NCI-H2107 treated with DMSO at 0.1 percent for 48 hours (cell line): ENCODE data around the gene BCLAF1.

Source experiments
- DNase-seq: peaks from one replicate; lab custom pipeline; 2025; ENCODE audit not compliant: unreplicated experiment; lab: John Stamatoyannopoulos, UW

The BCLAF1 gene

DNA sequence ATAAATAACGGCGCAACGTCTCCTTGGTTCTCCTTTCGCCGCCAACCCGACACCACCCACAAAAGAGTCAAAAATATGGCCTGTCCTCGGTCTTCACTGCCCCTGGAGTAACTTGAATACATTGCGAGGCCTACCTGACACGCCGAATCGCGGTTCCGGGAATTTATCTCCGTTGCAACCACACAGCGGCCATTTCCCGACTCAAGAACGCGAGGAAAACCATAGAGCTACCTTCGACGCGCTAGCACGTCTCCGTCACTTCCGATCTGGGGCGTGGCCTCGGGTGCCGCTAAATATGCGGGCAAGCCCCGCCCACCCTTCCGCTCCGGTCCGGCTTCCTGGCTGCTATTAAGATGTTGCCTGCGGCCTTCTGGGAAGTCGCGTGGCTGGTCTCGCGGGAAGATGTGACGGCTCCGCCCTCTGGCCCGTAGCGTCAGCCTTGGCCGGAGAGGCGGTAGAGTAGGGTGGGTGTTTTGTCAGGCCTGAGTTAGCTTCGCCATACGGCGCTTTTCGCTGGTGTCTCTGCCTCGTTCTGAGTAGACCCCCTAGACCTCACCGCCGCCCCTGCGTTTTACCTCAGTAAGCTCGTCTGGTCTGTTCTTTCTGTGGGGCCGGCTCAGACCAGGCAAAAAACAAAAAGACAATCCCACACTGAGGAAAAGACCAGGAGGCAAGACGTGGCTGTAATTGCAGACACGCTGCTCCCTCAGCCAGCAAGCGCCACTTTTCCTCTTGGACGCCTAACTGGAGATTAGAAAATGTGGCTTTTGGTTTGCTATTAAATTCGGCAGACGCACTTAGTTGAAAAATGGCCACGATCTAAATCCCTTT lies at the start of gene BCLAF1:
Gene BCLAF1, minus strand, starts transcription at position 268 of the 831 bp plus-strand sequence. CDS start 9,980 bp downstream, outside the sequence.
- peak; percentile 97 for DNase-seq

GRCh38 chr6:136338486-136338885 lies 48.8 kb upstream of the BCLAF1 start:
- DNase-seq = no peak

DNA sequence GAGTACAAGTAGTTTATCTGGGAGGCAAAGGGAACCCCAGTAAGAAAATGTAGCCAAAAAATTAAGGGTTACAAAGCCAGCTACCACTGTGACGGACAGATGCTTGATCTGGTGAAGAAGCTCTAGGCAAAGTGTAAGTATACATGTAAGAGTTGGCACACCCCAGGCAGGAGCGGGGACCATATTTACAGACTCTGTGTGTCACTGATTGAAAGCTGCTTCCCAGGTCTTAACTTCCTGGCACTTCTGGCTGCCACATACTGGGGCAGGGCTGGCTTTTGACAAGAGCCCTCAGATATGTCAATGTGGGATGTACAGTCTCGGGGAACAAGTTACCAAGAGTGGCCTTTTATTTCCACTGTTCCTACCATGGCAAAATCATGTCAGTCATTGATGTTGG lies 48.0 kb upstream of the BCLAF1 start:
- no peak for DNase-seq

- no peak for DNase-seq
Measured at GRCh38 chr6:136337121-136337520, 47.5 kb upstream of the BCLAF1 start.

DNA sequence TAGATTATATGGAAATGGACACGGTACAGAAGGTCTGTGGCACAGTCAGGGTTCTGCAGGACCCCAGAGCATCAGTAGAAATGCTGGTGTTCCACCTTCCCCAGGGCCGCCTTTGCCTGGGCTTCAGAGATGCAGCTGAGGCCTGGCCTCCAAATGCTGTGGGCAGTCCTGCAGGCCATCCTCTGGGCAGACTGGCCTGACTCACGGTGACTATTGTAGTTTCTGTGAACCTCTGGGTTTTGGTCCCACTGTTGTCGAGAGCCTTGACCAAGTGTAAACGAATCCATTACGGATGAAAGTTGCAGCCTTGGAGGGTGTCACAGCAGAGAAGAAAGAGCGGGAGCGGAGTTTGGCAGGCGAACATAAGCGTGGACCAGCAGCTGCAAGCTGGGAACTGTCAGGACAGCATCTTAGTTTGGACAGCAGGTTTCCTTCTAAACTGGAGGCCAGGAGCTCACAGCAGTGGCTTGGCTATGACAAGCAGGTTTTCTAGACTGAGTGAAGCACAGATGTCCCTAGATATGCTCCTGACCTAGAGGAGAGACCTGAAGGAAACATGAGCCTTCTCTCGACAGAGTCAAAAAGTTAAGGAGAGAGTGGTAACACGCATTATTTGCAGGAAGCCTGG lies 46.2 kb upstream of the BCLAF1 start:
- no peak for DNase-seq

DNA sequence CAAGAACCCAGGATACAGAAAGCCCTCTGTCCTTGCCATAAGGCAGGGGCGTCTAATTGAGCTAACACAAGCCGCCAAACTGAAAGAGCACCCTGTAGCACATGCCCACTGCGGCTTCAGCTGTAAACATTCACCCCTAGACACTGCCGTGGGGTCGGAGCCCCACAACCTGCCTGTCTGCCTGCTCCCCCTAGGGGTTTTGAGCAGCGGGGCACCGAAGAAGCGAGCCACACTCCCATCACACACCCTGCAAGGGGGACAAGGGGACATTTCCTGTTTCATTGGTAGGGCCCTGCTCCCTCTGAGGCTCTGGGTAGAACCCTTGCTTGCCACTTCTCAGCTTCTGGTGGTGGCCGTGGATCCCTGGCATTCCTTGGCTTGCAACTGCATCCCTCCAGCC lies 45.2 kb upstream of the BCLAF1 start:
- DNase-seq = no peak

GRCh38 chr6:136334465-136334846 lies 44.8 kb upstream of the BCLAF1 start:
- DNase-seq = no peak

DNA sequence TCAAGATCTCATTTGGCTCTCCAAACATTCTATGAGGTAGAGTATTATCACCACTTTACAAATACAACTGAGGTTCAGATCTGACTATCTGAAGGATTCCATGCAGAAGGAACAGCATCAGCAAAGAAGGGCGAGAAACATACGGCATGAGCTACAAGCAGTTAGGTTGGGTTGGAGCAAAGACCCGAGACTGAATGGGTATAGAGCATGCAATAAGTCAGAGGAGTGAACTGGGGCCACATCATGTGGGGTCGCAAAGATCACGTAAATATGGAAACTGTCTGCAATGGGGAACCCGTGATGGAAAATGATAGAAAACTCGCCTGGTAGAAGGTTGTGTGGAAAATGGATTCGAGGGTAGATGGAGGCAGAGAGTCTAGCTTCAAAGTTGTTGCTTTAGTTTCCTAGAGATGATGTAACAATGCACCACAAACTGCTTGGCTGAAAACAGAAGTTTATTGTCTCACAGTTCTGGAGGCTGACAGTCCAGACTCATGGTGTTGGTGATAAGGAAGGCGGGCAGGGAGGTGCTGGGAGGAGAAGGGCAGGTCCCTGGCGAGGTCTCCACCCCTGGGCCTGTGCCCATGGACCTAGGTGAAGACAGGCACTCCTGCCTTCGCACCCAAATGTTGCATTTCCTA lies 44.3 kb upstream of the BCLAF1 start:
- no peak for DNase-seq

- no peak for DNase-seq
Measured at GRCh38 chr6:136331461-136331860, 41.8 kb upstream of the BCLAF1 start.

GRCh38 chr6:136330634-136331033 lies 41.0 kb upstream of the BCLAF1 start:
- no peak for DNase-seq

- DNase-seq = peak; percentile 52
Measured at GRCh38 chr6:136326038-136326553, 36.5 kb upstream of the BCLAF1 start.

DNA sequence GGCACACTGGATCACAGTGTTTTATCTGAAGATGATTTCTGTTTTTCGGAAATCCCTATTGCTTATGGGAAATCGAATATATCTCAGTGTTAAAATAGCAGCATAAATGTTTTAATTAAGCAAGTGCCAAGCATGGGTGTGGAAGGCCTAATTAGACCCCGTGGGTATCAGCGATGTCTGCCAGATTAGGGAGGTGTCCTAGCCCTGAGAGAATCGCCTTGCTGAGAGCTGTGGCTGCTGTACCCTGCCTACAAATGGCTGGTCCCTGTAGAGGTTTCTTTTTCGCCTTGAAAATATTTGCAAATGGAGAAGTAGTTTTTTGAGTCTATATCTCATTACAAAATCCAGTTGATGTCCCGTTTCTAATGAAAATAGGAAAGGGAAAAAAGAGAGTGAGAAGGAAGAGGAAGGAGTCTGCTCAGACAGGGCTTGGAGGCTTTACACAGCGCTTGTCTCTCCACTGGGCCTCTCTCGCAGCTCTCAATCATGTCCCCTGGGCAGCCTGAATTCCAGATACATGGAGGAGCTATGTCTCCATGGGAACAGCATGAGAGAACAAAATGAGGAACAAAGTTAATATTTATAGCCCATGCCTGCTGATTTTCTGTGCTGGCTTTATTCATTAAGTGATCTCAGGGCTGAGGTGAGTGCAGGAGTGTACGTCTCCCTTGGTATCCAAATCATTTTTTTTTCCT lies 35.2 kb upstream of the BCLAF1 start:
- DNase-seq = no peak

- no peak for DNase-seq
Measured at GRCh38 chr6:136323431-136324112, 33.9 kb upstream of the BCLAF1 start.

- no peak for DNase-seq
Measured at GRCh38 chr6:136319732-136320131, 30.1 kb upstream of the BCLAF1 start.

DNA sequence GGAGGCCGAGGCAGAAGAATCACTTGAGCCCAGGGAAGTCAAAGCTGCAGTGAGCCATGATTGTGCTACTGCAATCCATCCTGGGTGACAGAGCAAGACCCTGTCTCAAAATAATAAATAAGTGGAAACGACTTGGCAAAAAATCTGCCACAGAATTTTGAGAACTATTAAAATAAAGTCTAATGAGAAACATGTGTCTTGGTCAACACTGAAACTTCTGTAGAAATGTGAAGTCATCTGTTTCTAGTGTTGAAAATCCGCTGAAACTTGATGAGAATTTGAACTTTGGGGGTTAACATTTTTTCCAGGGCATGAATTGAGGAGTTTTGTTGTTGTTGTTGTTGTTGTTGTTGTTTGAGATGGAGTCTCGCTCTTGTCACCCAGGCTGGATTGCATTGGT lies 29.0 kb upstream of the BCLAF1 start:
- DNase-seq = no peak

DNA sequence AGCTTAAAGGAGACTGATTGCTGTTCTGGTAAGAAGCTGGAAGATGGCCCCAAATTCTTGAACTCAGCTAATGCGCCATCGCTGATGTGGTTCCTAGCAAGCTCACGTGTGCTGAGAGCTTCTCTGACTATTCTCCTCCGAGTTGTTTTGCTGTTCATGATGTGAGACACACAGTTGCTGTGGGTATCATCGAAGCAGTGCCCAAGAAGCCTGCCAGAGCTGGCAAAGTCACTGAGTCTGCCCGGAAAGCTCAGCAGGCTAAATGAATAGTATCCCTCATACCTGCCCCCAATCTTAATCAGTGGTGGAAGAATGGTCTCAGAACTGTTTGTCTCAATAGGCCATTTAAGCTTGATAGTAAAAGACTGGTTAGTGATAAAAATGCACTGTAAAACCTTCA lies 28.3 kb upstream of the BCLAF1 start:
- no peak for DNase-seq

DNA sequence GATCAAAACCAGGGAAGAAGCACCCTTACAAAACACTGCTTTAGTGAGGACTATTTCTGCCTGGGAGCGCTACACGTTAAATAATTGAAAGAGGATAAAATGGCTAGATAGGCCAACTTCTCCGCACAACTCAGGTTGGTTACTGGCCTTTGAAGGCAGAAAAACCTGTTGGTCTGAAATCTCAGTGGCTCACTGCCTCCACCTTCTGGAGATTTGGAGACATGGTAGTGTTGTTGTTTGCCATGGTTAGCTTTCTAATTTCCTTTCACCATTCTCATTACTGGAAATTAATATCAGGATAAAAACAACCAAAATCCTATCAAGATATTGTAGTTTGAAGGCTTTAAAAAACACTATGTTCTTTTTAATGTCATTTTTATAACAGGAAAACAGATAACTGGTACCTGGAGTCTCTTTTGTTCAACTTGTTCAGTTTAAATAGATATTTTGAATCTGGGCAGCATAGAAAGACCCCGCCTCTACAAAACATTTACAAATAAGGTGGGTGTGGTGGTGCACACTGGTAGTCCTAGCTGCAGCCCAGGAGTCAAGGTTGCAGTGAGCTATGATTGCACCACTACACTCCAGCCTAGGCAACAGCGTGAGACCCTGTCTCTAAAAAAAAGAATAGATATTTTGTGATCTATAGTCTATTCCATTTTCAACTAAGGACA lies 27.5 kb upstream of the BCLAF1 start:
- DNase-seq = peak; percentile 70

GRCh38 chr6:136315594-136315993 lies 25.9 kb upstream of the BCLAF1 start:
- DNase-seq = no peak

- no peak for DNase-seq
Measured at GRCh38 chr6:136312975-136313374, 23.3 kb upstream of the BCLAF1 start.

DNA sequence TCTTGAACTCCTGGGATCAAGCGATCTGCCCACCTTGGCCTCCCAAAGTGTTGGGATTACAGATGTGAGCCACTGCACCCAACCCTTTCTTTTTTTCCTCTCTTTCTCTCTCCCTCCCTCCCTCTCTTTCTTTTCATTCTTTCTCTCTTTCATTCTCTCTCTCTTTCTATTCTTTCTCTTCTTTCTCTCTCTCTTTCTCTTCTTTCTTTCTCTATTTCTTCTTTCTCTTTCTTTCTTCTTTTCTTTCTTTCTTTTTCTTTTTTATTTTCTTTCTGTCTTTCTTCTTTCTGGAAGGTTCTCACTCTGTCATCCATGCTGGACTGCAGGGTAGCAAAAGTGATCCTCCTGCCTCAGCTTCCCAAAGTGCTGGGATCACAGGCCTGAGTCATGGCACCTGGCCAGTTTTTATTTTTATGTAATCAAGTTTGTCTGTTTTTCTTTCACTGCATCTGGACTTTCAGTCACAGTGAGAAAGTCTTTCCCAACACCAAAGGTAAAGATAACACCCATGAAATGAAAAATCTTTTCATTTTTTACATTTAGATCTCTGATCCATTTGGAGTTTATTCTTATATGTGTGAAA lies 20.2 kb upstream of the BCLAF1 start:
- no peak for DNase-seq
